SK-N-SH treated with all-trans-retinoic acid at 6 μM for 48 hours (cell line): ENCODE results near the gene AKAP4.

Source experiments
- ARNTL ChIP-seq: fragments of 450-650 bp; formaldehyde crosslinking; IDR thresholded peaks from 2 replicates; pipeline ENCODE4 v1.5.0; 2020; ENCODE audit warnings: low read depth, mild to moderate bottlenecking, moderate library complexity, borderline replicate concordance
- BACH2 ChIP-seq: fragments of 250-450 bp; sonication (Bioruptor Pico); IDR thresholded peaks from 2 replicates; pipeline ENCODE4 v1.9.0; 2021; ENCODE audit warnings: mild to moderate bottlenecking, borderline replicate concordance
- CSDC2 ChIP-seq: fragments of 250-450 bp; sonication (Bioruptor Pico); IDR thresholded peaks from 2 replicates; pipeline ENCODE4 v1.5.0; 2020; ENCODE audit warnings: mild to moderate bottlenecking, moderate library complexity
- ESRRG ChIP-seq: fragments of 250-450 bp; sonication (Bioruptor Pico); IDR thresholded peaks from 2 replicates; pipeline ENCODE4 v1.6.1; 2021; ENCODE audit warnings: mild to moderate bottlenecking
- GLIS3 ChIP-seq: fragments of 250-450 bp; sonication (Bioruptor Pico); IDR thresholded peaks from 2 replicates; pipeline ENCODE4 v1.5.0; 2020; ENCODE audit warnings: mild to moderate bottlenecking, moderate library complexity
- TOX ChIP-seq: fragments of 250-450 bp; sonication (Bioruptor Pico); IDR thresholded peaks from 2 replicates; pipeline ENCODE4 v1.8.0; 2021; ENCODE audit warnings: mild to moderate bottlenecking, moderate library complexity, borderline replicate concordance
- ZFP3 ChIP-seq: fragments of 250-450 bp; sonication (Bioruptor Pico); IDR thresholded peaks from 2 replicates; pipeline ENCODE4 v1.5.0; 2020; ENCODE audit warnings: mild to moderate bottlenecking, moderate library complexity
- TF ChIP-seq, protein P1 (sequence below): fragments of 250-450 bp; sonication (Bioruptor Pico); IDR thresholded peaks from 2 replicates; pipeline ENCODE4 v1.8.0; 2021; ENCODE audit warnings: low read depth, mild to moderate bottlenecking, moderate library complexity, borderline replicate concordance
- TF ChIP-seq, protein P2 (sequence below): fragments of 250-450 bp; sonication (Bioruptor Pico); IDR thresholded peaks from 2 replicates; pipeline ENCODE4 v1.8.0; 2020; ENCODE audit warnings: mild to moderate bottlenecking, moderate library complexity, borderline replicate concordance

DNA sequence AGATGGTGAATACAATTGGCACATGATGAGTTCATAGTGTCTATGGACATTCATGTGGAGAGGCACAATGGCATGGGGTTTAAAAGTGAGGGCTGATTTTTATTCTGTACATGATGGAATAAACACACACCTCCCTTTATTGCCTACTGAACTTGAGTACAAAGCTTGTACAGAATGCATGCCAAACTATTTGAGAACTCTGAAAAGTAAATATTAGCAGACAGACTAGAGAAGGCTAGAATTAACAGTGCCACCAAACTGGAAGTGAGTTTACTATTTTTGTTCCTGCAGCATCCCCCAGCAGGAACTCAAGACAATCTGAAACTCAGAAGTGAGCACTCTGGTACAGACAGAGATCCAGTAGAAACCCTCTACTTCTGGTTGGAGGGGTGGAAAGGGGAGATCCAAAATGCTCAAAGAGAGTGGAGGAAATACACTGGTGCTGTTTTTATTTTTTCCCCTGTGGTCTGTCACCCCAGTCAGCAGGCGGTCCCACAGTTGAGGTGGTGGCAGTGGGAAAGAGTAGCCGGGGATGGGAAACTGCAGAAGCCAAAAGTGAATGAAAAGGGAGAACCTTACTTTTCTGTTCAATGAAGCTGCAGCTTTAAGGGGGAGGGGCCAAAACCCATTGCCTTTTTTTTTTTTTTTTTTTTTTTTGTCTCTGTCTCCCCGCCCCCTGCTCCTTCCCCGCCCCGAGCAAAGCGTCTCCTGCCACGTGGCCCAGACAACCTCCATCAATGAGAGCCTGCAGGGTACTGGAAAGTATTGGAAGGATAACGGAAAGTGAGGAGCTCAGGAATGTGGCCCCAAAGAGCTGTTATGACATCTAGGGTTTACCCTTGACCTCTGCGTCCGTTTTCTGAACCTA lies 20.5 kb downstream of the AKAP4 start:
- no peak for TF ChIP-seq GLIS3 (CRISPR knock-in tag)
- no peak for TF ChIP-seq ARNTL
- no peak for TF ChIP-seq ZFP3 (CRISPR knock-in tag)
- TF ChIP-seq CSDC2 (CRISPR knock-in tag), result no peak
- no peak for TF ChIP-seq TOX (CRISPR knock-in tag)
- TF ChIP-seq, protein P1, sequence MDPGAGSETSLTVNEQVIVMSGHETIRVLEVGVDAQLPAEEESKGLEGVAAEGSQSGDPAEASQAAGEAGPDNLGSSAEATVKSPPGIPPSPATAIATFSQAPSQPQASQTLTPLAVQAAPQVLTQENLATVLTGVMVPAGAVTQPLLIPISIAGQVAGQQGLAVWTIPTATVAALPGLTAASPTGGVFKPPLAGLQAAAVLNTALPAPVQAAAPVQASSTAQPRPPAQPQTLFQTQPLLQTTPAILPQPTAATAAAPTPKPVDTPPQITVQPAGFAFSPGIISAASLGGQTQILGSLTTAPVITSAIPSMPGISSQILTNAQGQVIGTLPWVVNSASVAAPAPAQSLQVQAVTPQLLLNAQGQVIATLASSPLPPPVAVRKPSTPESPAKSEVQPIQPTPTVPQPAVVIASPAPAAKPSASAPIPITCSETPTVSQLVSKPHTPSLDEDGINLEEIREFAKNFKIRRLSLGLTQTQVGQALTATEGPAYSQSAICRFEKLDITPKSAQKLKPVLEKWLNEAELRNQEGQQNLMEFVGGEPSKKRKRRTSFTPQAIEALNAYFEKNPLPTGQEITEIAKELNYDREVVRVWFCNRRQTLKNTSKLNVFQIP (CRISPR knock-in tag), result no peak
- TF ChIP-seq, protein P2, sequence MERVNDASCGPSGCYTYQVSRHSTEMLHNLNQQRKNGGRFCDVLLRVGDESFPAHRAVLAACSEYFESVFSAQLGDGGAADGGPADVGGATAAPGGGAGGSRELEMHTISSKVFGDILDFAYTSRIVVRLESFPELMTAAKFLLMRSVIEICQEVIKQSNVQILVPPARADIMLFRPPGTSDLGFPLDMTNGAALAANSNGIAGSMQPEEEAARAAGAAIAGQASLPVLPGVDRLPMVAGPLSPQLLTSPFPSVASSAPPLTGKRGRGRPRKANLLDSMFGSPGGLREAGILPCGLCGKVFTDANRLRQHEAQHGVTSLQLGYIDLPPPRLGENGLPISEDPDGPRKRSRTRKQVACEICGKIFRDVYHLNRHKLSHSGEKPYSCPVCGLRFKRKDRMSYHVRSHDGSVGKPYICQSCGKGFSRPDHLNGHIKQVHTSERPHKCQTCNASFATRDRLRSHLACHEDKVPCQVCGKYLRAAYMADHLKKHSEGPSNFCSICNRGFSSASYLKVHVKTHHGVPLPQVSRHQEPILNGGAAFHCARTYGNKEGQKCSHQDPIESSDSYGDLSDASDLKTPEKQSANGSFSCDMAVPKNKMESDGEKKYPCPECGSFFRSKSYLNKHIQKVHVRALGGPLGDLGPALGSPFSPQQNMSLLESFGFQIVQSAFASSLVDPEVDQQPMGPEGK (CRISPR knock-in tag), result no peak
- TF ChIP-seq BACH2 (CRISPR knock-in tag), result no peak
- no peak for TF ChIP-seq ESRRG (CRISPR knock-in tag)
